Inferior parietal cortex (tissue), 1 donor: ENCODE results near the gene EFNA1.

Experiments
- DNase-seq: peaks from one replicate; pipeline ENCODE4 v3.0.0-alpha.2; 2016; ENCODE audit errors: extremely low spot score

Gene EFNA1, protein sequence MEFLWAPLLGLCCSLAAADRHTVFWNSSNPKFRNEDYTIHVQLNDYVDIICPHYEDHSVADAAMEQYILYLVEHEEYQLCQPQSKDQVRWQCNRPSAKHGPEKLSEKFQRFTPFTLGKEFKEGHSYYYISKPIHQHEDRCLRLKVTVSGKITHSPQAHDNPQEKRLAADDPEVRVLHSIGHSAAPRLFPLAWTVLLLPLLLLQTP

DNA sequence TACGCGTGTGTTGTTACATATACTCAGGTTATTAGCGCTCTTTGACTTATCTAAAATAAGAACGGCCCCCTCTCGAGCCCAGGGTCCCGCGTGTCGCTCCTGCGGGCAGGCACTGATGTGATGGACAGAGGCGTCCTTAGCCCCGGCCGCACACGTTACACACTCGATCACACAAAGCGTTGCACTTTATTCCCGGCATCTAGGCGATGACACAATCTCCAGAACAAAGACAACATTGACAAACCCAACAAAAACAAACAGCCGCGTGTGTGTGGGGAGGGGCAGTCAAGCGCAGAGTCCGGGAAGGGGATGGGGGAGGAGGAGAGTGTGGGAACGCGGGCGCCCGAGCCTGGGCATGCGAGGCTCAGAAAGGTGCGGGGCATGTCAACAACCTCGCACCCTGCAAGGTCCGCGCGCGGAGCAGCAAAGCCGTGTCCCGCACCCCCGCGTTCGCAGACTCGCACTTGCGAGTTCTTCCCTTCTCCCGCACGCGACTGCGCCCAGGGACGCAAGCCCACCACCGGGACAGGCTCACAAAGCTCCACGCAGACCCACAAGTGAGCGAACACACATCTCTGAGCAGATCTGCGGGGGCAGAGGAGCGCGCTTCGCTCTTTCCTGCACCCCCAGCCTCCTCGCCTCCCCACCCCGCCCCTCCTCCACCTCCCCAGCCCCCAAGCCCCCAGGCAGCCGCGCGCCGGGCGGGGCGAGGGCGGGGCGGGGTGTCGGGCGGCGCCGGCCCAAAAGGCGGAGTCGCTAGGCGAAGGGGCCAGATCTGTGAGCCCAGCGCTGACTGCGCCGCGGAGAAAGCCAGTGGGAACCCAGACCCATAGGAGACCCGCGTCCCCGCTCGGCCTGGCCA is at the start of gene EFNA1:
Gene EFNA1, plus strand, starts transcription at position 772 of the 862 bp plus-strand sequence. CDS start 102 bp downstream, outside the sequence.
- DNase-seq = peak; percentile 89

DNA sequence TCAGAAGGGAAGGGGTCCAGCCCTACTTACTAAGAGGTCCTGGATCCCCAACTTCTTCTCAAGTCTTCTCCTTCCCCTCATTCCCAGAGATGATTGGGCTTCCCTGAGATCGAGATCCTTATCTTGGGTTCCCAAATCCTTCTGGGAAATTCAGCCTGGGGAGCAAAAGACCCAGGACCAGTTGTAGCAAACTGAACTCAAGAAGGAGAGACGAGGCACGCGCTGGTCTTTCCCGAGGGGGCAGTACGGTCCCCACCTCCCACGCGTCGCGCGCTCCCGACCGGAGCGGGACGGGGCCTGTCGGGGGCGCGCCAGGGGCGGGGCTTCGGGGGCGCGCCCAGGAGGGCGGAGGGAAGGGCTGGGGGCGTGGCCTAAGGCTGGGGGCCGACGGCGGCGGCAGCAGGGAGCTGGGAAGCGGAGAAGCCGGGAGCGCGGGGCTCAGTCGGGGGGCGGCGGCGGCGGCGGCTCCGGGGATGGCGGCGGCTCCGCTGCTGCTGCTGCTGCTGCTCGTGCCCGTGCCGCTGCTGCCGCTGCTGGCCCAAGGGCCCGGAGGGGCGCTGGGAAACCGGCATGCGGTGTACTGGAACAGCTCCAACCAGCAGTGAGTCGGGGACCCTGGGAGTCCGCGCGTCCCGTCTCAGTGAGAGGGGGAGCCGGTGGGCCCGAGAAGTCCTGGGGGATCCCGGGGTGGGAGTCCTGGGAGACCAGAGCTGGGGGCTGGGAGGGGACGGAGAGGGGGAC is 49.0 kb upstream of the EFNA1 start, which contains the start of gene EFNA3:
Gene EFNA3, plus strand, starts transcription at position 369 of the 741 bp plus-strand sequence. Its CDS starts 105 bp downstream, at position 474.
- DNase-seq = no peak

DNA sequence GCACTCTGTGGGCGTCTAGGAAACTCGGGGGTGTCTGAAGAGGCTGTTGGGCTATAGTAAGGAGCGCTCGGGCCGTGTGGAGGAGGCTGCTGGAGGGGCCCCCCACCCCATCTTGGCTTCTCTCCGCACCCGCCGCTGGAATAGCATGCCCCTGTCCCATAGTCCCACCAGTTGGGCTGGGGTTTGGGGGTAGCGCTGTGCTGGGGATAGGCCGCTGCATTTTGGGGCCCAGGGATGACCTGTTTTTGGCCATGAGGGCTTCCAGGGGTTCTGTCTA is 48.5 kb upstream of the EFNA1 start:
- DNase-seq = no peak

DNA sequence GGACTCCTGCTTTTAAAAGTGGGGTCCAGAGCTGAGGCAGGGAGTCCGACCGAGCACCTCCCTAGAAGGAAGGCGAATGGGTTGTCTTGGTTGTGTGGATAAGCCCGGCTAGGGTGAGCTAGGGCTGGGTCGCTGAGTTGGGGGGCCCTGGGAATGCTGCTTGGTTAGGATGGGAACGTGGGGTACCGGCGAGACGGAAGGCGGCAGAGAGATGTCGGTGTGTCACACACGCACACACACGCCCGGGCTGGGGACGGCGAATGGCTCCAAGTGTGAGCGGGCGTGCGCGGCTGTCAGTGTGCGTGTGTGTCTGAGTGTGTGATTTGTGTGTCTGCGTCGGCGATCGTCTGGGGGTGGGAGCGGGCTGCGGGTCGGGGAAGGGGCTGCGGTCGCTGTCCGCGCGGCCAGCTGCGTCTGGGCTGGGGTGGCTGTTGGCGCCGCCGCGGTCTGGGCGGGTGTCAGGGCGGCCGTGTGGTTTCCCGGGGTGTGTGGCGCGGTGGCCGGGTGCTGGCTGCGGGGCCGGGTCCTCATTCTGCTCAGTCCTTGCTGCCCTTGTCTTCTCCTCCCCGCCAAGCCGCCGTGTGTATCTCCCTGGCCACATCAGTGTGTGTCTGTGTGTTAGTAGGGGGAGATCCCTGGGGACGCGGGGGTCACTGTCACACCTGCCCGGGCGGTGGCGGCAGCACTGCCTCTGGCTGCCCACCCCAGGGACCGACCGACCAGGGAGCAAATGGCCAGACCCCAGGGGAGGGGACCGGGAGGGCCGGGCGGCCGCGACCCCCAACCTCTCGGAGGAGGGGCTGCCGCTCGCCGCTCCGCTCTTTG is 48.0 kb upstream of the EFNA1 start:
- no peak for DNase-seq

DNA sequence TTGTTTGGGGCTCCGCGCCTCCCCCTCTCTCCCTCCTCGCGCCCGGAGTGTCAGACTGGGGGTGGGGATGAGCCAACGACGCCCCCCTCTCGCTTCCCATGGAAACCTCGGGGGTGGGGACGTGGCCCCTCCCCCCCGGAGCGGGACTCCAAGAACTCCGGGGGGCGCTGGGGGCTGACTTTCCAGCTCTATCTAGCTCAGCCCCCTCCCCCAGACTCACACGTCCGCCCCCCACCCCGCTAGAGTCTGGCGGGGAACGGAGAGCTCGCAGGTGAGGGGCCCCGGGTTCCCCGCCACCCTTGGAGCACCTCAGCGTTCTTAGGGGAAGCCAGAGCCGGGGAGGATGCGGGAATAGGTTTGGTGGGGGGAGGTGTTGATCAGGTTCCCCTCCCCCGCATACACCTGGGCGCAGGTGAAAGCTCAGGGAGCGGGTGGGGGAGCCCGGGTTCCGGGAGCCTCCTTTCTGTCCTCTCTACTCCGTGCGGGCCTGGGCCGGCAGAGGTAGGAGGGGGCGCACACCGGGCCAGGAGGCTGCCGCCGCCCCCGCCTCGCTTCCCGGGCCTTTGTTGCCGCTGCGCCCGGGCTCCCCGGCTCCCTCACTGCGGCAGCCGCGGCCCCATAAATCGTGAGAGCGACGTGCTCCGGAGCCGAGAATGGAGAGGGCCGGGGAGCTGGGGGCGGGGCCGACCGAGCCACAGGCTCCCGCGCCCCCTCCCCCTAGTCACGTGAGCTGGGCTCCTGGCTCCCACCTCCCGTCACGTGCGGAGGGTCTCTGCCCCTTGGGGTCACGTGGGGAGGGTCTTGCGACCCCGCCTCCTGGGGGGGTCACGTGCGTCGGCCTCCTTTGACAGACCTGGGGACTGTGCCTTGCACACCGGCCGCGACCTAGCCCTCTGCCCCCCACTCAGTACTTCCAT is 47.1 kb upstream of the EFNA1 start:
- DNase-seq = no peak

DNA sequence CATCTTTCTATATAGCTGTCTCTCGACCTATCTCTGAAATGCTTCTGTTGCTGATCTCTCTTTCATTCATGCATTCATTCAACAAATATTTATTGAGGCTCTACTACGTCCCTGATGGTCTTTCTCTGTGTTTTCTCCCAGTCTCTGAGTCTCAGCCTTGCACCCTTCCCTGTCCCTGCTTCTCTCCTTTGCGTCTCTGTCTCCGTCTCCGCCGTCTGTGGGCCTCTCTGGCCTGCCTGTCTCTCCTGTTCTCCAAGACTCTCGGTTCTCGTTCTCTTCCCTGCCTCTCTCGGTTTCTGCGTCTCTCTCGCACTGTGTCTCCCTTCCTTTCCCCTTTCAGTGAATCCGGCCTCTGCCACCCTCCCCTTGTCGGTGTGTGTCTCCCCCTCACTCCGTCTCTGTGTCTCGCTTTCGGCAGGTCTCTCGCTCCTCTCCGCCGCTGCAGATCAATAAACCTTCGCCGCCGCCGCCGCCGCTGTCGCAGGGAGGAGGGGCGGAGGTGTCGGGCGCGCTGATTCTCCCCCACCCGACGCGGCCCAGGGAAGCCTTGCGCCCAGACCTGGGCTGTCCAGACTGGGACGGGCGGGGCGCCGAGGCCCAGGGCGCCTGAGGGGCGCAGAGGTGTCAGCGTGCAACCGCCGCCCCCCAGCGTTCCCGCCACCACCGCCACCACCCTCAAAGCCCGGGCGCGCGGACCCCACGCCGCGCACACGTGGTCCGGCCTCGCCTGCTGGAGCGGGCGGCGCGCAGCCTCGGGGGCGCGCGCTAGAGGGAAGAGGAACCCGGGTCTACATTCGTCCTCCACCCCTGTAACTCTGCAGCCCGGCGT is 46.0 kb upstream of the EFNA1 start:
- no peak for DNase-seq

DNA sequence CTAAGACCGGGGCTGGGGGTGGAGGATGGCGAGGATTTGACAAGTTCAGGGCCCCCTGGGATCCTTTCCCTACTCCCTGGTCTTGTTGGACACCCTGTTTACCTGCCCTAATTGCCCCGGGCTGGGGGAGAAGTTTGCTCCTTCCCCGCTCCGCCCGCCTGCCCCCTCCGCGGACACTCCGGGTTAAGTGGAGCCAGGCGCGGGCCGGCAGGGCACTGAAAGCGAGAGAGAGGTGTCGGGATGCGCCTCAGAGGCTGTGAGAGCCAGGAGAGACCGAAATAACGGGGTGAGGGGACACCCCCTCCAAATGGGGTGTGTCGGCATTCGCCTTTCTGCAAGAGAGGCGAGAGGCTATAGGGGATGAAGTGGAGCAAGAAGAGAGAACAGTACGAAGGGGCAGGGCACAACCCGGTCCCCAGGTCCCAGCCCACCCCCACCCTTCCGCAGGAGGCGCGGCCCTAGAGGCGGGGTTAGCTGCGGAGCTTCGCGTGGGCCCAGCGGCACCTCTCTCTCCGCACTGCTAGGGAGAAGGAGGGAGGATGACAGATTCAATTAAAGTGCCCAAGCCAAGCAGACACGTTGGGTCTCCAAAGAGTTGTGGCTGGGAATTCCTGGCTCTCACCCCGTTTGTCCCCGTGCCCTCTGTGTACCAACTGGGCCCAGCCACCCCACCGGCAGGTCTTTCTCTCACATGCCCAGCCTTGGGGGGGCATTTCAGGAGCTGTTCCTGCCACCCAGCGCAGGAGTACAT is 45.2 kb upstream of the EFNA1 start:
- DNase-seq = no peak

DNA sequence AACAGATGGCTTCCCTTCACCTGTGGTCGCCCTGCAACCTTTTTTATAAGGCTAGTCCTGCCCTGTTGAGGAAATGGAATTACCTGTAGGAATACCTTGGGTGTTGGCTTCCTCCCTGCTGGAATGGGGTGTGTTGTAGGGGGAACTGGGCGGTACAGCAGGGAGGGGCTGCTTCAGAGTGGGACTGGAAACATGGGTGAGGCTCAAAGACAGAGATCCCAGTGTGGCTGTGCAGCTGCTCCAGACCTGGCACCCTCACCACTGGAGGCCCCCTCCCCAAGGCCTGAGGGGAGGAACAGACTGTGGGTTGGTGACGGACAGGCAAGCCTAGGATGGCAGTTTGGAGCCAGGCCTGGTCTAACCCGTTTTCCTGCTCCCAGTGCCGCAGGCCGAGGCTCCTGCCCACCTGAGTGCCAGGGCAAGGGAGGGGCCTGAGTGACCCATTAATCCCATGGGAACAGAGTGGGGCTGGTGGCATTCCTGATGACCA is 44.6 kb upstream of the EFNA1 start:
- no peak for DNase-seq

DNA sequence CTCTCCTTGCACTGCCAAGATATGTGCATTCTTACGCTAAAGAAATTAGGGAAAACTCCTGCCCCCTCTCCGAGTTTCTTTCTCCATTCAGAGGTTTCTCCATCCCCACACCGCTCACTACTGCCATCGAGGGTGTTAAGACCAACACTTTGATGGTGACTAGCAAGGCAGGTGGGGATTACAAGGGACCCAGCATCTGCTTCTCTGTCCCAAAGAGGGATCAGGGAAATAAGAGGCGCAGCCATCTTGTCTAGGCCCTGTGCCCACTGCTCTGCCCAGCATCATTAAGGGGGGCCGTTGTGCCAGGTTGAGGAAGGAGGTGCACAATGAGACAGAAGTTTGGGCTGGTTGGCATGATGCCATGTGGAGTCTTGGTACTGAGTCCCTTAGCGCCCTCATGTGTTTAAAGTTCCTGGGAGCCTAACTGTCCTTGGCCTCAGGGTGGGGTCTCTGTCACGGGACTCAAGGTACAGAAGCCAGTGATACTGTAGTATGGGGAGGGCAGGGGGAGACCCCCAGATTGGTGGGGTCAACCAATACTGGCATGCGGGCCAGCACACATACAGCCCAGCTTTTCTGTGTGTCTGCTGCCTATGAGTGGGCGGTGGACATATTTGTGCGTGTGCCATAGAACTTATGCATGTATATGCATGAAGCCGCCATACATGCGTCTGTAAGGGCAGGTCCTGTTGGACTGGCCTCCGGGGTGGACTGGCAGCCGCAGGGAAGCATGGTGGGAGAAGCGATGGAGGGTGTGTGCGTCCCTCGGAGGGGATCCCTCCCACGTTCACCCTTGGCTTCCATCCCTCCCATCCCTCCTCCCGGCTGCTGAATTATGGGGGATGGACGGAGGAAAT is 43.6 kb upstream of the EFNA1 start:
- DNase-seq = no peak

DNA sequence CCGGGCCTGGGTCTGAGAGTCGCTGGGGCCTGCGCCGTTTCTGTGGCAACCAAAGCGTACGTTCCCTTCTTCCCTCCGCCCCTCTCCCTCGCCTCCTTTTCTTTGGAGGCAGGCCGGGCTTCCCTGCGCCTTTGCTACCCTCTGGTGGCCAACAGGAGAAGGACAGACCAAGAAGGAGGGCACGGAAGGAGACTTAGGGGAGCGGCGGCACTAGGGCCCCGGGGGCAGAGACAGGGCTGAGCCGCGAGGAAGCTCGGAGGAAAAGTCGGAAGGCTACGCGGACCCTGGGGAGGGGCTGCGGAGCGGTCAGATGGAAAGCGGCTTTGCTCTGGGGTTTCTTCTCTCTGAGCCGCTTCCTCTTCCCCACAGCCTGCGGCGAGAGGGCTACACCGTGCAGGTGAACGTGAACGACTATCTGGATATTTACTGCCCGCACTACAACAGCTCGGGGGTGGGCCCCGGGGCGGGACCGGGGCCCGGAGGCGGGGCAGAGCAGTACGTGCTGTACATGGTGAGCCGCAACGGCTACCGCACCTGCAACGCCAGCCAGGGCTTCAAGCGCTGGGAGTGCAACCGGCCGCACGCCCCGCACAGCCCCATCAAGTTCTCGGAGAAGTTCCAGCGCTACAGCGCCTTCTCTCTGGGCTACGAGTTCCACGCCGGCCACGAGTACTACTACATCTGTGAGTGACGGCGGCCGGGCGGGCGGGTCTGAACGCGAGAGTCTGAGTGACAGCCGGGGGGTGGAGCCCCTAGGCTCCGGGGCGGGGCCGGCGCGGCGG is 42.8 kb upstream of the EFNA1 start:
- DNase-seq = peak; percentile 93

DNA sequence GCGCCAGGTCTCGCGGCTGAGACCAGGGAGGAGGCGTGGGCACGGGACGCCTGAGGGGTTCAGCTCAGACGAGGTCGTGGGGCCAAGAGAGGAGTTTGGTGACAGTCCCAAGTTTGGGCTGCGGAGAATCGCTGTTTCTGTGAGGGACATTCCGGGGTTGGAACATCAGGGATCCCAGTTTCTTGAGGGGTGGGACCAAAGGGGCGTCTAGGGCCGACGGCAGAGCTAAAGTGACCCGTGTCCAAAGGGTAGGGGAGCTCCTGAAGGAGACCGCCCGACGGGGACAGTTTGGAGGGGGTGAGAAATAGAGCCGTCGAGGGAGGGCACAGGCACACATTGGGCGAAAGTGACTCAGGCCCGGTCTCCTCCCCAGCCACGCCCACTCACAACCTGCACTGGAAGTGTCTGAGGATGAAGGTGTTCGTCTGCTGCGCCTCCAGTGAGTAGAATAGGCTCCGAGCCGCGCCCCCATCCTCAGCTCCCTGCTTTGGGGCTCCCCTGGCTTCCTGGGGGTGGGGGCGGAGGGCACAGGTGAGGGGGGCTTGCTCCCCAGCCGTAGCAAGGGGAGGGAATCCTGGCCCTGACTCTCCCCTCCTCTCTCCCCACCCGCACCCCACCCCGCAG is 42.1 kb upstream of the EFNA1 start:
- DNase-seq = no peak

DNA sequence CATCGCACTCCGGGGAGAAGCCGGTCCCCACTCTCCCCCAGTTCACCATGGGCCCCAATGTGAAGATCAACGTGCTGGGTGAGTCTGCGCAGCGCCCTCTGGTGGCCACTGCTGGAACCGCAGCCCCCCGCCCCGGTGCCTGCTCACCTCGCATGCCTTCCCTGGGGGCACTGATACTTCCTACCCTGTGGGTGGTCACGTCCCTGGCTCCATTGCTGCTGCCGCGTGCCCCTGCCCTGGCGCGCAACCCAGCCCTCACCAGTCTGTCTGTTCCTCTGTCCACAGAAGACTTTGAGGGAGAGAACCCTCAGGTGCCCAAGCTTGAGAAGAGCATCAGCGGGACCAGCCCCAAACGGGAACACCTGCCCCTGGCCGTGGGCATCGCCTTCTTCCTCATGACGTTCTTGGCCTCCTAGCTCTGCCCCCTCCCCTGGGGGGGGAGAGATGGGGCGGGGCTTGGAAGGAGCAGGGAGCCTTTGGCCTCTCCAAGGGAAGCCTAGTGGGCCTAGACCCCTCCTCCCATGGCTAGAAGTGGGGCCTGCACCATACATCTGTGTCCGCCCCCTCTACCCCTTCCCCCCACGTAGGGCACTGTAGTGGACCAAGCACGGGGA is 41.4 kb upstream of the EFNA1 start:
- no peak for DNase-seq

DNA sequence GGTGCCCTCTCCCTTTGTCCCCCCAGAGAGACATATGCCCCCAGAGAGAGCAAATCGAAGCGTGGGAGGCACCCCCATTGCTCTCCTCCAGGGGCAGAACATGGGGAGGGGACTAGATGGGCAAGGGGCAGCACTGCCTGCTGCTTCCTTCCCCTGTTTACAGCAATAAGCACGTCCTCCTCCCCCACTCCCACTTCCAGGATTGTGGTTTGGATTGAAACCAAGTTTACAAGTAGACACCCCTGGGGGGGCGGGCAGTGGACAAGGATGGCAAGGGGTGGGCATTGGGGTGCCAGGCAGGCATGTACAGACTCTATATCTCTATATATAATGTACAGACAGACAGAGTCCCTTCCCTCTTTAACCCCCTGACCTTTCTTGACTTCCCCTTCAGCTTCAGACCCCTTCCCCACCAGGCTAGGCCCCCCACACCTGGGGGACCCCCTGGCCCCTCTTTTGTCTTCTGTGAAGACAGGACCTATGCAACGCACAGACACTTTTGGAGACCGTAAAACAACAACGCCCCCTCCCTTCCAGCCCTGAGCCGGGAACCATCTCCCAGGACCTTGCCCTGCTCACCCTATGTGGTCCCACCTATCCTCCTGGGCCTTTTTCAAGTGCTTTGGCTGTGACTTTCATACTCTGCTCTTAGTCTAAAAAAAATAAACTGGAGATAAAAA is 40.7 kb upstream of the EFNA1 start:
- DNase-seq = no peak

DNA sequence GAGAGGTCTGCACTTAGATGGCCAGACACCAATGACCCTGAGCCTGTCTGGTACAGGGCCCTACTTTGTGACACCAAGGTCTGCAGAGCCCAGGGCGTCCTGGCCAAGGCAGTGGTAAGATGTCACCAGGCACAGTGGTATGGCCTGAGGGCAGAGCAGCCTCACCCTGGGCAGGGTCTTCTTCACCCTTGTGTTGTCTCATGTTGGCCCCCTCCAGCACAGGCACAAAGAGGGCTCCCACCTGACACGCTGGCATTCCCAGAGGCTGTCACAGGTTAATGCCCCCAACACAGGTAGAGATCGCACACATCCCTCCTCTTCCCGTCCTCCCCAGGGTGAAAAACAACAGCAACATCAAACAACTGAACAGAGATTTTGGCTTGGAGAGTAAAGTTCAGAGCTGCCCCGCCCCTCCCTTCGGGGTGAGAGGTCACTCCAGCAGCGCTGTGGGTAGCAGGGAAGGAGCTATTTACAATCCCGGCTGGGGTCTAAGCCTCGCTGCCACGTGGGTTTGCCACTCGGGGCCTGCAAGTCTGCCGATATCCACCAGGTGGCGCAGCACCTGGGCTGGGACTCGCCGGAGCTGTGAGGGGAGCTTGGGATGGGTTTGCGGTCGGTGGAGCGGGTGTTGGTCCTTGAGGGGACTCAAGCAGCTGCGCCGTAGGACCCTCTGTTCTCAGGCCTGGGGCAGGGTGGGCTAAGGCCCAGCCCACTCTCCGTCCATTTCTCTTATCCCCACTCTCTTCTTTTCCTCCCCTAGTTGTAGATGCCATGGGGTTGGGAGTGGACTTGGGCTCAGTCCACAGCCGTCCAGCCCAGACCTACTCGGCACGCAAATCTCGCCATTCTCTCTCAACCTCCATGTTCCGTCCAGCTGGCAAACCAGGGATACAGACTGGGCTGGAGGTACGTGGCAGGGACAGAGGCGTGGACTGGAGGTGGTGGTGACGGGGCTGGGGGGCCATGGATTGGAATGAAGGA is 36.3 kb upstream of the EFNA1 start:
- peak; percentile 86 for DNase-seq
